Measurements from ENCODE around the gene TRHDE. TPM values are rescaled to one million over a fixed set of nuclear protein-coding genes. Genes with fewer than 3 reads are reported as not detected.
"Not testable (repeated sequence)": the region's sequence is repeated elsewhere in the genome, so short reads cannot be mapped to it uniquely, and the experiment has no call there.

Gene TRHDE
- polyA plus RNA-seq, 1 donor: 26.8 TPM

GRCh38 chr12:72511906-72512305, 239.7 kb downstream of the TRHDE start:
- DNase-seq: no peak

DNA sequence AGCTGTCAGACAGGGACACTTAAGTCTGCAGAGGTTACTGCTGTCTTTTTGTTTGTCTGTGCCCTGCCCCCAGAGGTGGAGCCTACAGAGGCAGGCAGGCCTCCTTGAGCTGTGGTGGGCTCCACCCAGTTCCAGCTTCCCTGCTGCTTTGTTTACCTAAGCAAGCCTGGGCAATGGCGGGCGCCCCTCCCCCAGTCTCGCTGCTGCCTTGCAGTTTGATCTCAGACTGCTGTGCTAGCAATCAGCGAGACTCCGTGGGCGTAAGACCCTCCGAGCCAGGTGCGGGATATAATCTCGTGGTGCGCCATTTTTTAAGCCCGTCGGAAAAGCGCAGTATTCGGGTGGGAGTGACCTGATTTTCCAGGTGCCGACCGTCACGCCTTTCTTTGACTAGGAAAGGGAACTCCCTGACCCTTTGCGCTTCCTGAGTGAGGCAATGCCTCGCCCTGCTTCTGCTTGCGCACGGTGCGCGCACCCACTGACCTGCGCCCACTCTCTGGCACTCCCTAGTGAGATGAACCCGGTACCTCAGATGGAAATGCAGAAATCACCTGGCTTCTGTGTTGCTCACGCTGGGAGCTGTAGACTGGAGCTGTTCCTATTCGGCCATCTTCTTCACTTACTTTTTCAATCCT, 248.0 kb downstream of the TRHDE start:
- DNase-seq: not testable (repeated sequence)

- DNase-seq: no peak
Measured at GRCh38 chr12:72521326-72521725, 249.2 kb downstream of the TRHDE start.

- DNase-seq: no peak
Measured at GRCh38 chr12:72522411-72522810, 250.2 kb downstream of the TRHDE start.

- no peak for DNase-seq
Measured at GRCh38 chr12:72523754-72524153, 251.6 kb downstream of the TRHDE start.

DNA sequence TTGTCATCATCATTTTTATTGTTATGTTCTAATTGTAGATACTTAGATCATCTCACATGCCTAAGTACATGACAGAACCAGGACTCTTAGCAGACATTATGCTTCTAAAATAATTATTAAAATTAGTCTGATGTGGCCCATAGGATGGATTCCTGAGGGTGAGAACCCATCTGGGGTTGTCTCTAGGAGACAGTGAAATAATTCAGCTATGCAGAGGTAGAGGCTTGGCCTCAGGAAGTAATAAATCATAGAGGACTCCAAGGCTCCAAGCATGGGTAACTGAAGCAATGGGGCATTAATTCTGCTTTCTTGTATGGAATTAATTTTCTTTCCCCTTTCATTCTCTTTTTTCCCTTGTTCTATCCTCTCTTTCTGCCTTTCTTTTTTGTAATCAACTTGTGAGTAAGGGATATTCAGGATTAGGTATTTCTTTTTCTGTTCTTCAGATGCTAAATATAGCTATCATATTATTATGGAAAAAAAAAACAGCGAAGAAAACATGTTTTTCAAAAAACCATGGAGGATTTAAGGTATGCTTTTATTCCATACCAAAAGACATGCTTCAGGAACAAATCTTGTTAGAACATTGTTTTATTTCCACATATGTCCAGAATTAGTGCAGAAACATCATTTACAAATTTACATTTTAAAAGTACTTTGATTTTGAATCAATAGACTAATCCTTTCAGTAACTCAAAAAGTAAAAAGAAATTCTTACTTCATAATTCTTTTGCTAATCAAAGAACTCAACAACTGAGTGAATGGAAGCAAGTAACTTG, 263.2 kb downstream of the TRHDE start:
- DNase-seq: no peak

GRCh38 chr12:72540811-72541210, 268.6 kb downstream of the TRHDE start:
- DNase-seq: no peak

GRCh38 chr12:72543777-72544467, 271.8 kb downstream of the TRHDE start:
- DNase-seq: no peak

DNA sequence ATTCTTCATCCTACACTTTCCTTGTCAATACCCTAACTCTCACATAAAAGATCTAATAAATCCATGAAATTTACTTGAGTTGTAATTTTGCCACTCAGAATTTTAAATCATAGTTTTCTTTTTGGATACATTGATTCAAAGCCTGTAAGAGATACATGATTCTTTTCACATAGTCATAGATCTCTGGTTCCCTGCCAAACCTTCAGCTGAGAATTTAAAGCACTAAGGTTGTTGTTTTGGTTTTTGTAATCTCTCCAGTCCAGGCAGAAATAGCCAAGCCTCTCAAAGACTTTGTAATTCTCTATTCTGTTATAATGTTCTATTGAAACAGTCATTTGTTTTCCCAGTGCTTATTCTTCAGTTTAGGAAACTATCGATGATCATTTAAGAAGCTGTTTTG, 273.9 kb downstream of the TRHDE start:
- DNase-seq: no peak

GRCh38 chr12:72547573-72547972, 275.4 kb downstream of the TRHDE start:
- no peak for DNase-seq

DNA sequence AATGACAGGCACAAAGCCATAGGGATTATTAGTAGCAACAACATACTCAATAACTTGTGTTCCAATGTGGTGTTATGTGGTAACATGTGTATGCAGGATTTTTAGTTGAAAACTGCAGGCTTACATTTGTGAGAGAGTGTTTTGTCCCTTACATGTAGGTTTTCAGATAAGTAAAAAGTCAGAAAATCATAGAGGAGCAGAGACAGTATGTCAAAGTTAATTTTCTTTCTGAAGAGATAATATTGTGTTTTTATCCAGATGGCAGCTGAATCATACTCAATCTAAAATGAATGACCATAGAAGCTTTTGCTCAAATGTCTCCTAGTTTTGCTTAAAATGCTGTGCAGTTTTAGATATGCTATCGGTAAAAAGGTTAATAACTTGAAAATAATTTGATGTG, 277.0 kb downstream of the TRHDE start:
- no peak for DNase-seq

- DNase-seq: no peak
Measured at GRCh38 chr12:72560003-72560769, 288.0 kb downstream of the TRHDE start.

GRCh38 chr12:72570601-72571000, 298.4 kb downstream of the TRHDE start:
- no peak for DNase-seq

DNA sequence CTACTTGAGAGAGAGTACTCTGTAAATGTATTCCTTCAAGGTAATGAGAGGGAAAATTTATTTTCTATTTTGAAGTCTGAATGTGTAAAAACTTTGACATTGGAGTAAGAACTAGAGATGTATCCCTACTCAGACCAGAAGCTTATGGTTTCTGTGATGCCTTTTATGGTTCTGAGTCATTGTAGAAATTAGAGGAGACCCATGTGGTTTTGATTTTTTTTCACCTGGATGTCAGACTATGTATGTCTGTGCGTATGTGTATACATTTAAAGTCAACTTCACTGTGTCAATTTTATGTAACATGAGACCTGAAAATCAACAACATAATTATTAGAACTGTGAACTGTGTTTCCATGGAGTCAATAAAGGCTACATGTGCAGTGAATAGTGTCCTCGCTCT, 302.0 kb downstream of the TRHDE start:
- no peak for DNase-seq

DNA sequence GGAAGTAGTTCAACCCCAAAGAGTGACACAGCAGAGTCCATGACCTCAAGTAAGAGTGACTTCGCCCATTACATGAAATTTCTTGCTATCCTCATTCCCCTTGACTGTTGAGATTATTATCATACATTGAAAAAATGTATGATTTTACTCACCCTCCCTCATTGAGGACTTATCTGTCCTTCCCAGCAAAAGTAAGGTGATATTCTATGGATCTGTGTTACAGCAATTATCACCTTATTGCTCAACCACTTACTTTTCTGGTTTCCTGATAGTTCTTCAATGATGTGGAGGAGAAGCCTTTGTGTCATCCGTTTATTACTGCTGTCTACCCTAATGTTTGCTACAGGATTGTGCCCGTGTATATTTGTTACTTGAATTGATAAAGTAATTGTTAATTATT, 306.2 kb downstream of the TRHDE start:
- DNase-seq: no peak

- no peak for DNase-seq
Measured at GRCh38 chr12:72586456-72586855, 314.3 kb downstream of the TRHDE start.

DNA sequence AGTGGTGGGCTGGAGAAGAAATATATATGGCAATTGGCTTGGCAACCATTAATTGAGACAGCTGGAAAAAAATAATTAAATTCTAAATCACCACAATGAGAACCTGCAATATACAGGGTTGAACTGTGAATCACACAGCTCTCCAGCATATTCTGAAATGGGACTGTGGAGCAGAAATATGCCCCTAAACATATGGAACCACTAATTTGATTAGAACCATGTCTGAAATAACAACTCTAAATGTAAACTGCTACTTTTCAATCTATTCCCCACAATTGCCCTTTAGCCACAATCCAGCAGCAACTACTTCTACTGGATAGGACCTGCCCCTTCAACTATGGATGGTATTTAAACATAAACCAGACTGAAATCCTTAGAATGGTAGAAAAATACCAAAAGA, 330.4 kb downstream of the TRHDE start:
- no peak for DNase-seq

DNA sequence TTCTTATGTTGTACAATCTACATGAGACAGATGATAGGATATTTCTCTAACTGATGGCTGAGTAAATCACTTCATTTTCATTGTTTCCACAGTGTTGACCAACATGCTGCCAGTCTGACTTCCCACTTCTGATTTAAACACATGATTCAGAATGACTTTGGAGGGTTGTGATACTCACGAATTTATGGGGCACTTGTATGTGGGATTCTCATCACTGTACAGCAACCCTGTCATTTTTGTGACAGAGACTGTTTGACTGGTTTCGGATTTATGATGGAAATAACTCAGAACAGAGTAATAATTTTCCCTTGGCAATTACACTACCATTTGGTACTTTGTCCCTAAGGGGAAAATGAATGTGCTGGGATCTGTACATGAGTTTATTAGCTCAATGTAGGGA, 333.8 kb downstream of the TRHDE start:
- DNase-seq: no peak

GRCh38 chr12:72610342-72610741, 338.2 kb downstream of the TRHDE start:
- no peak for DNase-seq

DNA sequence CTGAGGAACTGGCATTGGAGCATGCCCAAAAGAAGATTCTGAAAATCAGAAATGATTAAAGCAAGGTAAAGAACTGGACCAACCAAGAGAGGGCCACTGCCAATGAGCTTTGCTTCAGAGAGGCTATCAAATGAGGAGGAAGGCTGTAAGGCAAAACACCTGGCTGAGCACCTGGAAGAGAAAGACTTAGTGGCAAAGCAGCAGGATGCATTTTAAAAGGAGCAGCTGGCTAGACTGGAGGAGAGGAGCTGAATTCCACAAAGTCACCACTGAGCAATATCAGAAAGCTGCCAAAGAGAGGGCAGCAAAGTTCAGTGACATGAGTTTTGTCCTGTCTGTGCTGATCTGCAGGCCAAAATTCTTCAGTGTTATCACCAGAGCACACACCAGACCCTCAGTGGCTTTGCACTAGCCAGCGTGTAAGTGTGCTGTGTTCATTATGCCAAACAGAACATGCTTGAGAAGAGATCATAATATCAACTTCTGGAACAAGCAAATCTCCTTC, 338.7 kb downstream of the TRHDE start:
- DNase-seq: no peak

GRCh38 chr12:72612171-72612570, 340.0 kb downstream of the TRHDE start:
- DNase-seq: no peak

DNA sequence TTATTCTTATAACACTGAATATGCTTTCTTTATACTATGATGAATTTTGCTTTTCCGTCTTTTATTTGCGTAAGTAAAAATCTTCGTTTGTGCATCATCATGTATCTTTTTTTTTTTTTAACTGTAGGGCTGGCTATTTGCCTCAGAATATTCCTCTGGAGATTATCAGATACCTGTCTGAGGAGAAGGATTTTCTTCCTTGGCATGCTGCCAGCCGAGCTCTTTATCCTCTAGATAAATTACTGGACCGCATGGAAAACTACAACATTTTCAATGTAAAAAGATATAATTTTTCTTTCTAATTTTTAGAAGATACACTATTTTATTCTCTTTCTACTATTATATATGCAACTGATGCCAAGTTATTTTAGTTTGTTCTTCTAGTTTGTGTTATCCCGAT, 346.6 kb downstream of the TRHDE start:
- DNase-seq: no peak
